Activated CD4-positive, alpha-beta memory T cell treated with anti-CD3 and anti-CD28 coated beads, Interleukin-2, amount 10 ng/mL, durations not matched to agents 7 days and 5 days (primary cell): ENCODE measurements around the gene C17orf113. TPM values are rescaled to one million over a fixed set of nuclear protein-coding genes. Genes with fewer than 3 reads are reported as not detected.

ENCODE experiments used
- CTCF ChIA-PET: fragments of 350-600 bp; sonication (Branson Sonifier 250); formaldehyde crosslinking; loops from one replicate; lab custom pipeline; 2021; ENCODE audit warnings: antibody characterized with exemption, inconsistent platforms; lab: Charles Lee
- POLR2A ChIA-PET: fragments of 350-600 bp; sonication (Branson Sonifier 250); formaldehyde crosslinking; loops from one replicate; lab custom pipeline; 2021; ENCODE audit warnings: antibody characterized with exemption; lab: Charles Lee
- DNase-seq: peaks from one replicate; pipeline ENCODE4 v3.0.0-alpha.2; 2020
- H3K27ac Mint-ChIP-seq: one replicate; pipeline ENCODE4 v1.8.0; 2021; ENCODE audit warnings: mild to moderate bottlenecking, mixed read lengths
- H3K27me3 Mint-ChIP-seq: one replicate; pipeline ENCODE4 v1.8.0; 2021; ENCODE audit warnings: mixed read lengths
- H3K36me3 Mint-ChIP-seq: one replicate; pipeline ENCODE4 v1.8.0; 2021; ENCODE audit warnings: low read depth, mixed read lengths
- H3K4me1 Mint-ChIP-seq: one replicate; pipeline ENCODE4 v1.8.0; 2021; ENCODE audit warnings: mixed read lengths
- H3K4me3 Mint-ChIP-seq: one replicate; pipeline ENCODE4 v1.8.0; 2021; ENCODE audit warnings: mild to moderate bottlenecking, mixed read lengths
- H3K9me3 Mint-ChIP-seq: one replicate; pipeline ENCODE4 v1.8.0; 2021; ENCODE audit warnings: mixed read lengths
- total RNA-seq, 2 experiments: library from RNA; stranded (reverse); gene quantifications; one replicate each; pipeline ENCODE4 v1.2.3, GENCODE V29; 2021

C17orf113 gene
- total RNA-seq, 2 experiments from 2014 or later: 0.05 TPM; not detected in 1

GRCh38 chr17:42065201-42065600 is 14.8 kb upstream of the C17orf113 start:
- H3K4me3 Mint-ChIP-seq: no peak overlapping the region
- H3K9me3 Mint-ChIP-seq: no peaks in the 10 kb centered on the region
- ChIA-PET CTCF (interaction anchor here (0.7 to 4.2 kb wide), 14 partner anchors 9 to 101 kb away, joined by 3 to 32 read pairs (median 4); partner anchors contain the start of genes DHX58, DNAJC7, KAT2A and NKIRAS2), POLR2A (interaction anchor here (1.1 to 1.9 kb wide), 5 partner anchors 12 to 55 kb away, joined by 3 to 8 read pairs (median 5); partner anchors contain the start of genes DHX58 and DNAJC7)
- no peaks in the 10 kb centered on the region for H3K36me3 Mint-ChIP-seq
- no peak overlapping the region for H3K27ac Mint-ChIP-seq
- DNase-seq: no peak
- peaks cover 15% of the 10 kb centered on the region for H3K4me1 Mint-ChIP-seq
- H3K27me3 Mint-ChIP-seq: no peaks in the 10 kb centered on the region

GRCh38 chr17:42062681-42063080 is 12.3 kb upstream of the C17orf113 start:
- CTCF ChIA-PET: interaction anchor here (1.5 kb wide), 1 partner anchor 37 kb away, joined by 3 read pairs; no protein-coding TSS in a partner anchor
- H3K4me1 Mint-ChIP-seq: peaks cover 15% of the 10 kb centered on the region
- POLR2A ChIA-PET: interaction anchor here (1.2 kb wide), 1 partner anchor 50 kb away, joined by 4 read pairs; the partner anchor contains the start of gene DHX58

GRCh38 chr17:42061646-42062487 is 11.5 kb upstream of the C17orf113 start:
- Mint-ChIP-seq H3K36me3 (no peaks in the 10 kb centered on the region), H3K27ac (no peak overlapping the region), H3K4me1 (peaks cover 15% of the 10 kb centered on the region), H3K9me3 (no peaks in the 10 kb centered on the region), H3K27me3 (peaks cover 2% of the 10 kb centered on the region), H3K4me3 (no peak overlapping the region)
- ChIA-PET CTCF (interaction anchor here (1.5 kb wide), 1 partner anchor 42 kb away, joined by 4 read pairs; the partner anchor contains the start of gene NKIRAS2), POLR2A (interaction anchor here (1.2 to 1.4 kb wide), 2 partner anchors 42 to 51 kb away, joined by 4 to 5 read pairs; partner anchors contain the start of gene DHX58)
- DNase-seq: no peak

More at GRCh38 chr17:42062681-42063080, 12.3 kb upstream of the C17orf113 start:
- no peak for DNase-seq
- H3K27ac Mint-ChIP-seq: no peak overlapping the region
- no peaks in the 10 kb centered on the region for H3K9me3 Mint-ChIP-seq
- H3K27me3 Mint-ChIP-seq: no peaks in the 10 kb centered on the region
- H3K4me3 Mint-ChIP-seq: no peak overlapping the region
- no peaks in the 10 kb centered on the region for H3K36me3 Mint-ChIP-seq

- CTCF ChIA-PET: interaction anchor here (1.5 kb wide), 1 partner anchor 40 kb away, joined by 4 read pairs; the partner anchor contains the start of gene NKIRAS2
- Mint-ChIP-seq H3K4me3 (no peak overlapping the region), H3K27ac (no peak overlapping the region), H3K27me3 (peaks cover 8% of the 10 kb centered on the region), H3K4me1 (peaks cover 14% of the 10 kb centered on the region), H3K36me3 (no peaks in the 10 kb centered on the region), H3K9me3 (no peaks in the 10 kb centered on the region)
- DNase-seq: no peak
- POLR2A ChIA-PET: interaction anchor here (1.2 kb wide), 1 partner anchor 12 kb away, joined by 3 read pairs; no protein-coding TSS in a partner anchor
Measured at GRCh38 chr17:42060231-42060630, 9.8 kb upstream of the C17orf113 start.

- POLR2A ChIA-PET: no interaction called here
- H3K9me3 Mint-ChIP-seq: no peaks in the 10 kb centered on the region
- H3K27ac Mint-ChIP-seq: no peak overlapping the region
- peaks cover 11% of the 10 kb centered on the region for H3K4me1 Mint-ChIP-seq
- peaks cover 12% of the 10 kb centered on the region for H3K27me3 Mint-ChIP-seq
- CTCF ChIA-PET: no interaction called here
- no peak for DNase-seq
- no peaks in the 10 kb centered on the region for H3K36me3 Mint-ChIP-seq
- no peak overlapping the region for H3K4me3 Mint-ChIP-seq
Measured at GRCh38 chr17:42059815-42060214, 9.4 kb upstream of the C17orf113 start.

- Mint-ChIP-seq H3K27me3 (peaks cover 21% of the 10 kb centered on the region), H3K9me3 (no peaks in the 10 kb centered on the region), H3K4me1 (no peaks in the 10 kb centered on the region), H3K36me3 (no peaks in the 10 kb centered on the region), H3K27ac (no peak overlapping the region), H3K4me3 (no peak overlapping the region)
- ChIA-PET POLR2A (no interaction called here), CTCF (no interaction called here)
- no peak for DNase-seq
Measured at GRCh38 chr17:42058063-42058462, 7.7 kb upstream of the C17orf113 start.

- no peak for DNase-seq
- peaks cover 34% of the 10 kb centered on the region for H3K27me3 Mint-ChIP-seq
- H3K4me3 Mint-ChIP-seq: no peak overlapping the region
- CTCF ChIA-PET: interaction anchor here (1.2 to 1.8 kb wide), 3 partner anchors 9 to 59 kb away, joined by 3 to 4 read pairs (median 4); partner anchors contain the start of gene NKIRAS2
- H3K36me3 Mint-ChIP-seq: no peaks in the 10 kb centered on the region
- no peaks in the 10 kb centered on the region for H3K9me3 Mint-ChIP-seq
- H3K27ac Mint-ChIP-seq: no peak overlapping the region
- POLR2A ChIA-PET: no interaction called here
- H3K4me1 Mint-ChIP-seq: no peaks in the 10 kb centered on the region
Measured at GRCh38 chr17:42056635-42057034, 6.2 kb upstream of the C17orf113 start.

GRCh38 chr17:42055496-42055895 is 5.1 kb upstream of the C17orf113 start:
- H3K27me3 Mint-ChIP-seq: peaks cover 44% of the 10 kb centered on the region

GRCh38 chr17:42055027-42055426 is 4.6 kb upstream of the C17orf113 start:
- POLR2A ChIA-PET: no interaction called here
- H3K9me3 Mint-ChIP-seq: no peaks in the 10 kb centered on the region
- peaks cover 45% of the 10 kb centered on the region for H3K27me3 Mint-ChIP-seq
- CTCF ChIA-PET: interaction anchor here (1.6 kb wide), 1 partner anchor 11 kb away, joined by 3 read pairs; no protein-coding TSS in a partner anchor
- peaks cover 5% of the 10 kb centered on the region for H3K4me1 Mint-ChIP-seq
- no peaks in the 10 kb centered on the region for H3K36me3 Mint-ChIP-seq
- H3K27ac Mint-ChIP-seq: no peak overlapping the region
- no peak for DNase-seq
- H3K4me3 Mint-ChIP-seq: no peak overlapping the region

More at GRCh38 chr17:42055496-42055895, 5.1 kb upstream of the C17orf113 start:
- Mint-ChIP-seq H3K27ac (no peak overlapping the region), H3K4me1 (peaks cover 5% of the 10 kb centered on the region), H3K9me3 (no peaks in the 10 kb centered on the region), H3K4me3 (no peak overlapping the region), H3K36me3 (no peaks in the 10 kb centered on the region)
- DNase-seq: no peak
- POLR2A ChIA-PET: no interaction called here
- CTCF ChIA-PET: interaction anchor here (1.2 to 1.6 kb wide), 2 partner anchors 10 to 60 kb away, joined by 3 read pairs; no protein-coding TSS in a partner anchor

- no peak overlapping the region for H3K4me3 Mint-ChIP-seq
- CTCF ChIA-PET: no interaction called here
- DNase-seq: no peak
- POLR2A ChIA-PET: no interaction called here
- H3K36me3 Mint-ChIP-seq: no peaks in the 10 kb centered on the region
- H3K27me3 Mint-ChIP-seq: peaks cover 56% of the 10 kb centered on the region
- peaks cover 8% of the 10 kb centered on the region for H3K4me1 Mint-ChIP-seq
- no peaks in the 10 kb centered on the region for H3K9me3 Mint-ChIP-seq
- no peak overlapping the region for H3K27ac Mint-ChIP-seq
Measured at GRCh38 chr17:42053731-42054500, 3.5 kb upstream of the C17orf113 start.

GRCh38 chr17:42052346-42052877 is 2.0 kb upstream of the C17orf113 start:
- H3K27ac Mint-ChIP-seq: no peak overlapping the region
- peaks cover 65% of the 10 kb centered on the region for H3K27me3 Mint-ChIP-seq
- ChIA-PET POLR2A (no interaction called here), CTCF (no interaction called here)
- no peak for DNase-seq
- H3K4me3 Mint-ChIP-seq: no peak overlapping the region
- H3K9me3 Mint-ChIP-seq: no peaks in the 10 kb centered on the region
- no peaks in the 10 kb centered on the region for H3K36me3 Mint-ChIP-seq
- peaks cover 8% of the 10 kb centered on the region for H3K4me1 Mint-ChIP-seq

GRCh38 chr17:42051645-42052044 is 1.2 kb upstream of the C17orf113 start:
- DNase-seq: no peak
- POLR2A ChIA-PET: no interaction called here
- Mint-ChIP-seq H3K27ac (no peak overlapping the region), H3K27me3 (peaks cover 63% of the 10 kb centered on the region), H3K4me1 (peaks cover 8% of the 10 kb centered on the region), H3K36me3 (no peaks in the 10 kb centered on the region), H3K9me3 (no peaks in the 10 kb centered on the region), H3K4me3 (peak overlapping the region; percentile 30)
- CTCF ChIA-PET: interaction anchor here (1.1 kb wide), 1 partner anchor 14 kb away, joined by 3 read pairs; no protein-coding TSS in a partner anchor
